Measurements from ENCODE around the gene ALOXE3. TPM values are rescaled to one million over a fixed set of nuclear protein-coding genes. Genes with fewer than 3 reads are reported as not detected.
A peak's percentile ranks its signal among the peaks of the same experiment; 100 is the strongest.

Gene ALOXE3
- polyA plus RNA-seq, 4 donors = 0.13 to 1.6 TPM; not detected in 2

GRCh38 chr17:8131844-8132441, 13.6 kb upstream of the ALOXE3 start:
- Histone ChIP-seq H3K4me1 (ENCODE audit: control insufficient read depth in 3 of 3, insufficient read depth in 2 of 3, low read depth in 1 of 3, low read length in 2 of 3) (peaks cover 0 to 7% (median 0%) of the 10 kb centered on the region in 3 donors), H3K9me3 (ENCODE audit: control insufficient read depth in 2 of 2, insufficient read depth in 1 of 2, low read depth in 1 of 2, low read length in 1 of 2) (no peaks in the 10 kb centered on the region), H3K27me3 (ENCODE audit: control insufficient read depth in 3 of 3, insufficient read depth in 3 of 3, low read length in 3 of 3) (peaks cover 0 to 28% (median 0%) of the 10 kb centered on the region in 3 donors), H3K4me3 (ENCODE audit: low read depth in 1 of 3, low read length in 3 of 3) (no peak overlapping the region), H3K27ac (ENCODE audit: low read depth in 1 of 3, low read length in 2 of 3) (no peak overlapping the region), H3K36me3 (ENCODE audit: control insufficient read depth in 3 of 3, insufficient read depth in 2 of 3, low read depth in 1 of 3, low read length in 3 of 3) (no peaks in the 10 kb centered on the region)
- FAIRE-seq = no peak
- 49 to 68% (median 61%) methylated on average over 3 of the region's 3 CpGs for WGBS, 3 donors
- no peak for DNase-seq

GRCh38 chr17:8128125-8128784, 9.9 kb upstream of the ALOXE3 start:
- Histone ChIP-seq H3K27me3 (ENCODE audit: control insufficient read depth in 3 of 3, insufficient read depth in 3 of 3, low read length in 3 of 3) (peaks cover 0 to 53% (median 3%) of the 10 kb centered on the region in 3 donors), H3K4me3 (ENCODE audit: low read depth in 1 of 3, low read length in 3 of 3) (no peak overlapping the region), H3K27ac (ENCODE audit: low read depth in 1 of 3, low read length in 2 of 3) (no peak overlapping the region), H3K4me1 (ENCODE audit: control insufficient read depth in 3 of 3, insufficient read depth in 2 of 3, low read depth in 1 of 3, low read length in 2 of 3) (peaks cover 6 to 35% (median 7%) of the 10 kb centered on the region in 3 donors), H3K9me3 (ENCODE audit: control insufficient read depth in 2 of 2, insufficient read depth in 1 of 2, low read depth in 1 of 2, low read length in 1 of 2) (no peaks in the 10 kb centered on the region), H3K36me3 (ENCODE audit: control insufficient read depth in 3 of 3, insufficient read depth in 2 of 3, low read depth in 1 of 3, low read length in 3 of 3) (no peaks in the 10 kb centered on the region)
- FAIRE-seq = no peak
- DNase-seq = no peak
- WGBS, 3 donors = 64 to 75% (median 68%) methylated on average over 14 of the region's 14 CpGs

- Histone ChIP-seq H3K27me3 (ENCODE audit: control insufficient read depth in 3 of 3, insufficient read depth in 3 of 3, low read length in 3 of 3) (peaks cover 5 to 69% (median 7%) of the 10 kb centered on the region in 3 donors), H3K4me3 (ENCODE audit: low read depth in 1 of 3, low read length in 3 of 3) (peak overlapping the region; percentile 46 to 53 (median 49)), H3K36me3 (ENCODE audit: control insufficient read depth in 3 of 3, insufficient read depth in 2 of 3, low read depth in 1 of 3, low read length in 3 of 3) (no peaks in the 10 kb centered on the region), H3K27ac (ENCODE audit: low read depth in 1 of 3, low read length in 2 of 3) (peak overlapping the region in 2 of 3 donors; percentile 43 to 76), H3K4me1 (ENCODE audit: control insufficient read depth in 3 of 3, insufficient read depth in 2 of 3, low read depth in 1 of 3, low read length in 2 of 3) (peaks cover 13 to 48% (median 14%) of the 10 kb centered on the region in 3 donors), H3K9me3 (ENCODE audit: control insufficient read depth in 2 of 2, insufficient read depth in 1 of 2, low read depth in 1 of 2, low read length in 1 of 2) (no peaks in the 10 kb centered on the region)
- 0 to 1% (median 1%) methylated on average over 35 to 45 of the region's 45 CpGs for WGBS, 3 donors
- FAIRE-seq = no peak
- DNase-seq = peak; percentile 18 to 76
Observed at GRCh38 chr17:8126491-8127066, 8.3 kb upstream of the ALOXE3 start.

GRCh38 chr17:8125947-8126490, 7.7 kb upstream of the ALOXE3 start:
- FAIRE-seq = no peak
- H3K4me1 ChIP-seq (ENCODE audit: control insufficient read depth in 3 of 3, insufficient read depth in 2 of 3, low read depth in 1 of 3, low read length in 2 of 3) = peaks cover 15 to 51% (median 18%) of the 10 kb centered on the region in 3 donors
- no peaks in the 10 kb centered on the region for H3K9me3 ChIP-seq (ENCODE audit: control insufficient read depth in 2 of 2, insufficient read depth in 1 of 2, low read depth in 1 of 2, low read length in 1 of 2)
- peak; percentile 8 to 55 for DNase-seq
- H3K4me3 ChIP-seq (ENCODE audit: low read depth in 1 of 3, low read length in 3 of 3) = peak overlapping the region; percentile 46 to 53 (median 49)
- H3K27me3 ChIP-seq (ENCODE audit: control insufficient read depth in 3 of 3, insufficient read depth in 3 of 3, low read length in 3 of 3) = peaks cover 5 to 70% (median 7%) of the 10 kb centered on the region in 3 donors
- 1% methylated on average over 35 of the region's 35 CpGs for WGBS, 3 donors
- no peaks in the 10 kb centered on the region for H3K36me3 ChIP-seq (ENCODE audit: control insufficient read depth in 3 of 3, insufficient read depth in 2 of 3, low read depth in 1 of 3, low read length in 3 of 3)
- H3K27ac ChIP-seq (ENCODE audit: low read depth in 1 of 3, low read length in 2 of 3) = peak overlapping the region in 1 of 3 donors; percentile 30

- 1% methylated on average over 38 to 40 of the region's 40 CpGs for WGBS, 3 donors
- Histone ChIP-seq H3K4me1 (ENCODE audit: control insufficient read depth in 3 of 3, insufficient read depth in 2 of 3, low read depth in 1 of 3, low read length in 2 of 3) (peaks cover 16 to 57% (median 20%) of the 10 kb centered on the region in 3 donors), H3K36me3 (ENCODE audit: control insufficient read depth in 3 of 3, insufficient read depth in 2 of 3, low read depth in 1 of 3, low read length in 3 of 3) (no peaks in the 10 kb centered on the region), H3K27me3 (ENCODE audit: control insufficient read depth in 3 of 3, insufficient read depth in 3 of 3, low read length in 3 of 3) (peaks cover 5 to 76% (median 7%) of the 10 kb centered on the region in 3 donors), H3K4me3 (ENCODE audit: low read depth in 1 of 3, low read length in 3 of 3) (peak overlapping the region; percentile 46 to 53 (median 49)), H3K27ac (ENCODE audit: low read depth in 1 of 3, low read length in 2 of 3) (peak overlapping the region in 1 of 3 donors; percentile 30), H3K9me3 (ENCODE audit: control insufficient read depth in 2 of 2, insufficient read depth in 1 of 2, low read depth in 1 of 2, low read length in 1 of 2) (no peaks in the 10 kb centered on the region)
- FAIRE-seq (no peak), DNase-seq (peak; percentile 73 to 84)
Observed at GRCh38 chr17:8125154-8125946, 7.0 kb upstream of the ALOXE3 start.

GRCh38 chr17:8124350-8125153, 6.2 kb upstream of the ALOXE3 start:
- Histone ChIP-seq H3K36me3 (ENCODE audit: control insufficient read depth in 3 of 3, insufficient read depth in 2 of 3, low read depth in 1 of 3, low read length in 3 of 3) (no peaks in the 10 kb centered on the region), H3K27me3 (ENCODE audit: control insufficient read depth in 3 of 3, insufficient read depth in 3 of 3, low read length in 3 of 3) (peaks cover 5 to 68% (median 7%) of the 10 kb centered on the region in 3 donors), H3K27ac (ENCODE audit: low read depth in 1 of 3, low read length in 2 of 3) (no peak overlapping the region), H3K4me3 (ENCODE audit: low read depth in 1 of 3, low read length in 3 of 3) (peak overlapping the region in 2 of 3 donors; percentile 34 to 53), H3K4me1 (ENCODE audit: control insufficient read depth in 3 of 3, insufficient read depth in 2 of 3, low read depth in 1 of 3, low read length in 2 of 3) (peaks cover 16 to 59% (median 20%) of the 10 kb centered on the region in 3 donors), H3K9me3 (ENCODE audit: control insufficient read depth in 2 of 2, insufficient read depth in 1 of 2, low read depth in 1 of 2, low read length in 1 of 2) (no peaks in the 10 kb centered on the region)
- FAIRE-seq = no peak
- 3 to 4% (median 3%) methylated on average over 22 to 24 of the region's 24 CpGs for WGBS, 3 donors
- peak; percentile 6 to 47 for DNase-seq

GRCh38 chr17:8123695-8124349, 5.5 kb upstream of the ALOXE3 start, which contains the start of gene HES7:
Gene HES7, minus strand, starts transcription at chr17:8124106. Its CDS starts 22 bp downstream, at chr17:8124084.
- H3K27ac ChIP-seq (ENCODE audit: low read depth in 1 of 3, low read length in 2 of 3) = peak within 1 kb of the TSS in 1 of 3 donors; percentile 20
- FAIRE-seq (no peak), DNase-seq (no peak)
- H3K9me3 ChIP-seq (ENCODE audit: control insufficient read depth in 2 of 2, insufficient read depth in 1 of 2, low read depth in 1 of 2, low read length in 1 of 2) = no peaks in the 10 kb centered on the region
- 1% methylated on average over 29 of the region's 29 CpGs for WGBS, 3 donors
- H3K4me1 ChIP-seq (ENCODE audit: control insufficient read depth in 3 of 3, insufficient read depth in 2 of 3, low read depth in 1 of 3, low read length in 2 of 3) = peaks cover 16 to 59% (median 20%) of the 10 kb centered on the region in 3 donors
- H3K36me3 ChIP-seq (ENCODE audit: control insufficient read depth in 3 of 3, insufficient read depth in 2 of 3, low read depth in 1 of 3, low read length in 3 of 3) = no peaks in the 10 kb centered on the region
- H3K4me3 ChIP-seq (ENCODE audit: low read depth in 1 of 3, low read length in 3 of 3) = peak within 1 kb of the TSS; percentile 8 to 53 (median 34)
- H3K27me3 ChIP-seq (ENCODE audit: control insufficient read depth in 3 of 3, insufficient read depth in 3 of 3, low read length in 3 of 3) = peaks cover 5 to 62% (median 7%) of the 10 kb centered on the region in 3 donors
